ENCODE data around the gene NRG3. TPM values are rescaled to one million over a fixed set of nuclear protein-coding genes. Genes with fewer than 3 reads are reported as not detected.

NRG3 gene
- total RNA-seq, 2 donors from 2014 or later = 1.7 to 2.3 TPM

DNA sequence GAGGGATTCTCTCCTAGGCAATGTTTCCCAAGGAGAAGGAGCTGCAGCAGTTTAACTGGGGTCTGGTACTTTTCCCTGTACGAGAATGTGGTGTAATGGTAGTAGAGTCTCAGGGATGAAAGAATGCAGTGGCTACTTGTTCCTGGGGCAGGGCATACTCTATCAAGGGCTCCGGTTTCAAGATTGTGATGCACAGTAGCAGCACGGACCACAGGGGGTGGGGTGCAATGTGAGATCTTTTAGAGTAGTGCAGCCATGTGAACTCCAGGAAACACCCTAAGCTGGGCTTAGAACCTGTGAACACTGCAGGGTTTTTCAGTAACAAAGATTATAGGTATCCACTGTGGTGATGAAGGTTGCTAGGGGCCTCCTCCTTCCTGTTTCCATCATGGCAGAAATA, 903.9 kb downstream of the NRG3 start:
- TF ChIP-seq, protein P1, sequence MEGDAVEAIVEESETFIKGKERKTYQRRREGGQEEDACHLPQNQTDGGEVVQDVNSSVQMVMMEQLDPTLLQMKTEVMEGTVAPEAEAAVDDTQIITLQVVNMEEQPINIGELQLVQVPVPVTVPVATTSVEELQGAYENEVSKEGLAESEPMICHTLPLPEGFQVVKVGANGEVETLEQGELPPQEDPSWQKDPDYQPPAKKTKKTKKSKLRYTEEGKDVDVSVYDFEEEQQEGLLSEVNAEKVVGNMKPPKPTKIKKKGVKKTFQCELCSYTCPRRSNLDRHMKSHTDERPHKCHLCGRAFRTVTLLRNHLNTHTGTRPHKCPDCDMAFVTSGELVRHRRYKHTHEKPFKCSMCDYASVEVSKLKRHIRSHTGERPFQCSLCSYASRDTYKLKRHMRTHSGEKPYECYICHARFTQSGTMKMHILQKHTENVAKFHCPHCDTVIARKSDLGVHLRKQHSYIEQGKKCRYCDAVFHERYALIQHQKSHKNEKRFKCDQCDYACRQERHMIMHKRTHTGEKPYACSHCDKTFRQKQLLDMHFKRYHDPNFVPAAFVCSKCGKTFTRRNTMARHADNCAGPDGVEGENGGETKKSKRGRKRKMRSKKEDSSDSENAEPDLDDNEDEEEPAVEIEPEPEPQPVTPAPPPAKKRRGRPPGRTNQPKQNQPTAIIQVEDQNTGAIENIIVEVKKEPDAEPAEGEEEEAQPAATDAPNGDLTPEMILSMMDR (conservative IDR thresholded peaks at IDR 0.05) = no peak
- H3K9me3 ChIP-seq (ENCODE audit: control insufficient read depth, low read length) = no peaks in the 10 kb centered on the region
- no peak overlapping the region for H3K4me3 ChIP-seq (ENCODE audit: low read length)
- 80 to 88% methylated on average over 2 to 3 of the region's 3 CpGs for WGBS, 2 experiments (ENCODE audit: insufficient coverage in 1 of 2, insufficient read length in 1 of 2)
- H3K36me3 ChIP-seq (ENCODE audit: control insufficient read depth, insufficient read depth, low read length) = no peaks in the 10 kb centered on the region
- no peaks in the 10 kb centered on the region for H3K27me3 ChIP-seq (ENCODE audit: control insufficient read depth, insufficient read depth, low read length, poor library complexity, severe bottlenecking)
- H3K4me1 ChIP-seq (ENCODE audit: control insufficient read depth, insufficient read depth, low read length) = no peaks in the 10 kb centered on the region
- H3K9ac ChIP-seq (ENCODE audit: extremely low read depth, low read length, poor library complexity, severe bottlenecking) = no peak overlapping the region
- Mint-ChIP-seq H3K36me3 (ENCODE audit: low read depth) (no peaks in the 10 kb centered on the region), H3K4me1 (no peaks in the 10 kb centered on the region), H3K27ac (no peak overlapping the region), H3K4me3 (no peak overlapping the region), H3K9me3 (peaks cover 21% of the 10 kb centered on the region), H3K27me3 (ENCODE audit: insufficient read depth) (no peaks in the 10 kb centered on the region)
- no peak for DNase-seq
- H3K27ac ChIP-seq (ENCODE audit: low read depth, low read length) = no peak overlapping the region

DNA sequence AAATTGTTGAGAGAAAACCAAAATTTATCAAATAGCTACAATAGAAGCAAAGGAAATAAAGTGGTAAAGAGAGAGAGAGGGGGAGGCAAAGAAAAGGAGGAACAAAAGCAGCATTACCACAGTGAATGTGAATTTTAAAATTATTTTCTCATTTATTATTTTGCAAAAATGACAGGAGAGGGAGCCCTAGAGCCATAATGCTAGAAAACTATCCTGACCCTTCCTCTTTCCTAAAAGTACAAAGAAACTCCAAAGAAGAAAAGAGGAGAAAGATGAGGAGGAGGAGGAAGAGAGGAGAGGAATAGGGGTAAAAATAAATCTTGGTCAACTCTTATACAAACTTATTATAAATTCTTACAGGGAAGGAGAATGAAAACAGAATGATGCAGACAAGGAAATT, 921.5 kb downstream of the NRG3 start:
- H3K27me3 Mint-ChIP-seq (ENCODE audit: insufficient read depth) = no peaks in the 10 kb centered on the region
- H3K4me3 Mint-ChIP-seq = no peak overlapping the region
- H3K36me3 ChIP-seq (ENCODE audit: control insufficient read depth, insufficient read depth, low read length) = no peaks in the 10 kb centered on the region
- TF ChIP-seq, protein P1 (conservative IDR thresholded peaks at IDR 0.05) = peak; percentile 71
- no peak for DNase-seq
- H3K36me3 Mint-ChIP-seq (ENCODE audit: low read depth) = peaks cover 3% of the 10 kb centered on the region
- H3K9ac ChIP-seq (ENCODE audit: extremely low read depth, low read length, poor library complexity, severe bottlenecking) = no peak overlapping the region
- H3K27me3 ChIP-seq (ENCODE audit: control insufficient read depth, insufficient read depth, low read length, poor library complexity, severe bottlenecking) = no peaks in the 10 kb centered on the region
- H3K4me1 Mint-ChIP-seq = peaks cover 18% of the 10 kb centered on the region
- peaks cover 4% of the 10 kb centered on the region for H3K4me1 ChIP-seq (ENCODE audit: control insufficient read depth, insufficient read depth, low read length)
- no peak overlapping the region for H3K27ac ChIP-seq (ENCODE audit: low read depth, low read length)
- H3K9me3 Mint-ChIP-seq = peaks cover 8% of the 10 kb centered on the region
- peaks cover 18% of the 10 kb centered on the region for H3K9me3 ChIP-seq (ENCODE audit: control insufficient read depth, low read length)
- H3K27ac Mint-ChIP-seq = no peak overlapping the region
- H3K4me3 ChIP-seq (ENCODE audit: low read length) = no peak overlapping the region

DNA sequence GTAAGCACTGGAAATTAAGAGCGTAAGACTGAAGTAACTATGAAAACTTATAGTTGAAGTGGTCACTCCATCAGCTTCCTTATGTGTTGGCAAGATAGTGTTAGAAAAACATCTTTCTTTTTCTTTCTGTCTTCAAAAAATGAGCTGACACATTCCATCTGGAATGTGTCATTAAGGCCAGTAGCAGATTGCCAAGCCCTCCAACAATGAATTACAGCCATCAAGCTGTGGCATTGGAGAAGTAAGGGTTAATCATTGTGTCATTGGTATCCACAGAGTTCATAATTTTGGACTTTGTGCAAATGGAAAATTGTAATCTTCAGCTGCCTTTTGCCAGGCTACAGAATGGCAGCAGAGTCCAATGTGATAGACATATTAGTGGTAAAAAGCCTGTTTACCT, 926.3 kb downstream of the NRG3 start:
- H3K9me3 Mint-ChIP-seq = no peaks in the 10 kb centered on the region
- H3K4me1 Mint-ChIP-seq = peaks cover 18% of the 10 kb centered on the region
- Histone ChIP-seq H3K9me3 (ENCODE audit: control insufficient read depth, low read length) (peaks cover 10% of the 10 kb centered on the region), H3K36me3 (ENCODE audit: control insufficient read depth, insufficient read depth, low read length) (no peaks in the 10 kb centered on the region), H3K9ac (ENCODE audit: extremely low read depth, low read length, poor library complexity, severe bottlenecking) (no peak overlapping the region), H3K27ac (ENCODE audit: low read depth, low read length) (no peak overlapping the region), H3K4me3 (ENCODE audit: low read length) (no peak overlapping the region), H3K4me1 (ENCODE audit: control insufficient read depth, insufficient read depth, low read length) (peaks cover 4% of the 10 kb centered on the region), H3K27me3 (ENCODE audit: control insufficient read depth, insufficient read depth, low read length, poor library complexity, severe bottlenecking) (no peaks in the 10 kb centered on the region)
- H3K4me3 Mint-ChIP-seq = no peak overlapping the region
- DNase-seq = no peak
- TF ChIP-seq, protein P1 (conservative IDR thresholded peaks at IDR 0.05) = no peak
- no peak overlapping the region for H3K27ac Mint-ChIP-seq
- no peaks in the 10 kb centered on the region for H3K27me3 Mint-ChIP-seq (ENCODE audit: insufficient read depth)
- H3K36me3 Mint-ChIP-seq (ENCODE audit: low read depth) = no peaks in the 10 kb centered on the region
- WGBS, 2 experiments (ENCODE audit: insufficient coverage in 1 of 2, insufficient read length in 1 of 2) = 95% methylated on average over 1 of the region's 1 CpG; no CpG with 5 or more reads in 1 of the 2 experiments

Measured in endodermal cell (in vitro differentiated cells).